GM21528 (cell line): ENCODE data around the gene IL17RA.

Source experiments
- ATAC-seq: cut with Tn5 transposase; IDR thresholded peaks from one replicate; pipeline ENCODE4 v1.9.1; 2021; ENCODE audit warnings: mild to moderate bottlenecking, moderate library complexity; ENCODE audit not compliant: unreplicated experiment, low FRiP score

The IL17RA gene, protein sequence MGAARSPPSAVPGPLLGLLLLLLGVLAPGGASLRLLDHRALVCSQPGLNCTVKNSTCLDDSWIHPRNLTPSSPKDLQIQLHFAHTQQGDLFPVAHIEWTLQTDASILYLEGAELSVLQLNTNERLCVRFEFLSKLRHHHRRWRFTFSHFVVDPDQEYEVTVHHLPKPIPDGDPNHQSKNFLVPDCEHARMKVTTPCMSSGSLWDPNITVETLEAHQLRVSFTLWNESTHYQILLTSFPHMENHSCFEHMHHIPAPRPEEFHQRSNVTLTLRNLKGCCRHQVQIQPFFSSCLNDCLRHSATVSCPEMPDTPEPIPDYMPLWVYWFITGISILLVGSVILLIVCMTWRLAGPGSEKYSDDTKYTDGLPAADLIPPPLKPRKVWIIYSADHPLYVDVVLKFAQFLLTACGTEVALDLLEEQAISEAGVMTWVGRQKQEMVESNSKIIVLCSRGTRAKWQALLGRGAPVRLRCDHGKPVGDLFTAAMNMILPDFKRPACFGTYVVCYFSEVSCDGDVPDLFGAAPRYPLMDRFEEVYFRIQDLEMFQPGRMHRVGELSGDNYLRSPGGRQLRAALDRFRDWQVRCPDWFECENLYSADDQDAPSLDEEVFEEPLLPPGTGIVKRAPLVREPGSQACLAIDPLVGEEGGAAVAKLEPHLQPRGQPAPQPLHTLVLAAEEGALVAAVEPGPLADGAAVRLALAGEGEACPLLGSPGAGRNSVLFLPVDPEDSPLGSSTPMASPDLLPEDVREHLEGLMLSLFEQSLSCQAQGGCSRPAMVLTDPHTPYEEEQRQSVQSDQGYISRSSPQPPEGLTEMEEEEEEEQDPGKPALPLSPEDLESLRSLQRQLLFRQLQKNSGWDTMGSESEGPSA

DNA sequence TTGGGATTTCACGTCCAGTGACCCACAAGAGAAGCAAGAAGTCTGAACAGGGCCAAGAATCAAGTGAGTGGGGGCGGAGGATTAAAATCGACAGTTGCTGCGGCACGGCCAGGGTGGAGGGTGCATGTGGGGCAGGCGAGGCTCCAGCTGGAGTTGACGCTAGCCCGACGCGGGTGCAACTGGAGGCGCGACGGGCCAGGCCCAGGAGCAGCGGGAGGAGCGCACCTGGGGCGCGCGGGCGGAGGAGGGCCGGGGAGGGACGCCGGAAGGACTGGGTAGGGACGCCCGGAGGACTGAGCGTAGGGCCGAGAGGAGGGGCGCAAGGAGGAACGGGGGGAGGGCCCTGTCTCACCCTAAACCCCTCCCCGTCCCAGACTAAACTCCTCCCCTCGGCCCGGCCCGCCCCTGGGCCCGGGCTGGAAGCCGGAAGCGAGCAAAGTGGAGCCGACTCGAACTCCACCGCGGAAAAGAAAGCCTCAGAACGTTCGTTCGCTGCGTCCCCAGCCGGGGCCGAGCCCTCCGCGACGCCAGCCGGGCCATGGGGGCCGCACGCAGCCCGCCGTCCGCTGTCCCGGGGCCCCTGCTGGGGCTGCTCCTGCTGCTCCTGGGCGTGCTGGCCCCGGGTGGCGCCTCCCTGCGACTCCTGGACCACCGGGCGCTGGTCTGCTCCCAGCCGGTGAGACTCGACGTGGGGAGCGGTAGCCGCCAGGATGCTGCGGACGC is at the start of gene IL17RA:
Gene IL17RA, plus strand, starts transcription at position 447 of the 723 bp plus-strand sequence. Its CDS starts 92 bp downstream, at position 539.
- ATAC-seq: peak; percentile 85

DNA sequence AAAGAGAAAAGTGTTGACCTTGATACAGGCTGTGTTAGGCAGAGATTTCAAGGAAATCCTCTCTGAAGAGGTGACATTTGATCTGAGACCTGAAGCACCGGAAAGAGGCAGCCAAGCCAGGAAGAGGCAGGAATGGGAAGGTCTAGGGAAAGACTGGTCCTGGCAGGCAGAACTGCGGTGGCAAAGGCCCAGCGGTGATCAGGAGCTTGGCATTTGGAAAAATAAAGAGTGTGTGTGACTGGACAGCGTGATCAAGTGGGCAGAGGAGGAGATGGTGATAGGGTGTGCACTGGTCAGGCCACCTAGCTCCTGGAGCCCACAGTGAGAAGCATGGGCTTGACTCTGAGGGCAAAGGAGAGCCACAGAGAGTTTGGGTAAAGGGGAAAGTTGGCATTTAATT is 49.6 kb upstream of the IL17RA start:
- no peak for ATAC-seq

DNA sequence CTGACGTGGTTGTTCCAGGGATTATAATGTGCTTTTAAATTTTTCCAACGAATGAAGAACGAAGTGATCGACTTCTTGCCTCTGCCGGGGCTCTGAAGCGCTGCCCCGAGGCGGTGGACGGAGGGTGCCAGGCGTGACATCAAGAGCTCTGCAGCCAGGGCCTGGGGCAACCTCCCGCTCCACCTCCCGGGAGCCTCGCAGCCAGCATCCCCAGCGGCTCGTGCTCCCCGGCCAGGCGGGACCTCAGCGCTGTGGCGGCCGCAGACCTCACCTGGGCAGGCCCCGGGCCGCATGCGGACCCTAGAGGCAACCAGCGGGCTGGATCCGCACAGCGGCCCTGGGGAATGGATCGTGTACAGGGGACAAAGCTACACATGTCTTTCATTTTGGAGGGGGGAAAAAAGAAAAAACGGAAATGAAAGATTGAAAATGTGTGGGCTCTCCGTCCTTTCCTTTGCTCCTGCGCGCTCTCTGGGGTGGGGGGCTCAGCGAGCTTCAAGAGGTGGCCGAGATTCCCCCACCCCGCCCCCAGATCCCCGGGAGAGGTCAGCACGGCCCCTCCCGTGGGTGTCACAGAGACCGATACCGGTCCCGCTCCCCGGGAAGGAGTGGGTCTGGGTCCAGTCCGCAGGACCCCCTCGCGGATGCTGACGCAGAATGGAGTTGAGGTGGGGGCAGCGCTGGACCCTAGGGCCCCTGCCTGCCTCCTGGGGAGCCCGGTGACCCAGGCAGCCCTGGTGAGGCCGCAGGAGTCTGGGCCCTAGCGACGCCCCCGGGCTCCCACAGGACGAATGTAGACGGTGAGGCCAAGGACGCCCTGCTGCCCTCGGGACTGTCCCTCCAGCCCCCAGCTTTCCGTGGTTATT is 48.6 kb upstream of the IL17RA start:
- ATAC-seq: peak; percentile 29

DNA sequence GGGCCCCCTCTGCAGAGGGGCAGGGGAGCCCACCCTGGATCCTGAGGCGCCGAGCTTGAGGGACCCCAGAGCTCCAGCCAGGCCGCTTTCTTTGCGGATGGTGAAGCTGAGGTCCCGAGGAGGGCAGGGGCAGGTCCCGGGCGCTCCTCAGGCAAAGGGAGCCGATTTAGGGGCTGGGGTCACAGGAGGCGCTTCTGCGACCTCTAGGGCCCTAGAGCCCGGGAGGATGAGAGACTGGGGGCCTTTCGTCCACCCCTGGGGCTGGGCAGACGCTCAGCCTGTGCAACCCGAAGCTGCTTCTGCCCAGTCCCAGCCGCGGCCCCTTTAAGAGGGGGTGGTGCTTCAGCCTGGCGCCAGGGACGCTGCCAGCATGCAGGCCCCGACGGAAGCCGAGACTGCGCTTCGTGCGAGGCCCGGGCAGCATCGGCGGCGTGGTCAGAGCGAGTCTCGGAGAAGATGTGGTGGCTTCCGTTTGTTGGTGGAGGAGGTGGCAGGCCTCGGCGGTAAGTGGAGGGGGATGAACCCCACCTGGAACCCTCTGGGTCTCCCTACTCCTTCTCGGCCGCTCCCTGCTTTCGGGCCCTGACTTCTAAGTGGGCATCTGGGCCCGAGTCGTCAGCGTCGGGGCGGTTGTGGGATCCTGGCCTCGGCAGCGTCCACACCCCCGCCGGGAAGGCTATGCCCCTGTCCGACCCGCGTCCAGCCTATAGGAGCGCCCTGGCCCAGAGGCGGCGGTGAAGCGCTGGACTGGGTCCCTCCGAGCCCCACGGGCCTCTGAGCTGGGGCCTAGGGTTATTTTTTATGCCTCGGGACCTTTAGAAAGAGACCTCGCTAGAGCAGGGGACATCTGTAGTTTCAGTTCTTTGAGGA is 47.7 kb upstream of the IL17RA start:
- peak; percentile 49 for ATAC-seq

DNA sequence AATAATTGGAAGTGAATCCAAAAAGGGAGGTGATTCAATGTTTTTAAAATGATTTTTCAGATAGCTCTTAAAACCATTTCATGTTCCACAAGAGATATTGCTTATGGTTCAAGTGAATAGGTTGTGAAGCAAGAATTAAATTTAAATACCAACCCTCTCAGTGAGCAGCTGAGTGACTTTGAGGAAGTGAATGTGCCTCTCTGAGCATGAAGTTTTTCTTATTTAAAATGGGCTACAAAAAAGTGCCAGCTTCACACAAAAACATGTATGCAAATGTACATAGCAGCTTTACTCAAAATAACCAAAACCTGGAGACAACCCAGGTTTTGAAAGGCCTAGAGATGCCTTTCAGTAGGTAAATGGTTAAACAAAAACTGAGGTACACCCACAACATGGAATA is 41.3 kb upstream of the IL17RA start:
- ATAC-seq: no peak

DNA sequence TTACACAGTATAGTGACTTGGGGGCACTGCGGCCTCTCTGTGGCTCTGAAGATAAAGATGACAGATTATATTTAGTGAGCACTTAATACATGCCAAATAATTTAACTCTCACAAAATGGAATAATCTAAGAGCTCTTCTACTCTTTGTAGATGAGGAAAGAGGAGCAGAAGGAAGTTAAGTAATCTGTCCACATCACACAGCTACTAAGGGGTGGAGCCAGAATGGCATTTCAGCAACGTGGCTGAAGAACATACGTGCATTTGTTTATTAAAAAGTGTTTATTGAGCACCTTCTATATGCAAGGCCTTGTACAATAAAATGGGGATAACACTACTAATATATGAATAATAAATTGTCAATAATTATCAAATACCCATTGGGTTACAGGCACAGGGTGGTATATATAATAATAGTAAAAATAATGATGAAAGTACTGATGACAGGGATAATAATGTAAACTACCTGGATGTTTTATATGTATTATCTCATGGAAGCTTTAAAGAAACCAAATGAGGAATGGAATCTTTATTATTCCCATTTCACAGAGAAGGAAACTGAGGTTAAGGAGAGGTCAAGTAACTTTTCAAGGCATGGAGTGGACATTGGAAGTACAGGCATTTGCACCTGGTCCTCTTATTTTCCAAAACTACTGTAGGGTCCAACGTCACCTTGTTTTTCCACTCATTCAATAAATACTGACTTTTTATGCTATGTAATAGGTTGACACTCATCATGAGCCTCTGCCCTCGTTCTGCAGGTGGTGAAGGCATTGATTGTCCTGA is 38.0 kb upstream of the IL17RA start:
- ATAC-seq: no peak

DNA sequence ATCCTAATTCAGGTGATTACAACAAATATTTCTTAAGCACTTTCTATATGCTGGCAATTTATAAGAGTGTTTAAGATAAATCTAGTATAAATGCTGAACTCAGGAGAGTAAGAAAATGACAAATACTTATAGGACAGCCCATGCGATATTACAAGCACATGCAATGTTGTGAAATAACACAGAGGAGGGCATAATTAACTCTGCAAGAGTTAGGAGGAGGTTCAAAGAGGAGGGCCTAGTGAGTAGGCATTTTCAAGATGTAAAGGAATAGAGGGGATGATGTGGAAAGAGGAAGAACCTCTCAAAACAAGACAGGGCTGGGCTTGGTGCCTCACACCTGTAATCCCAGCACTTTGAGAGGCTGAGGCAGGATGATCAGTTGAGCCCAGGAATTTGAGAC is 37.1 kb upstream of the IL17RA start:
- ATAC-seq: no peak

DNA sequence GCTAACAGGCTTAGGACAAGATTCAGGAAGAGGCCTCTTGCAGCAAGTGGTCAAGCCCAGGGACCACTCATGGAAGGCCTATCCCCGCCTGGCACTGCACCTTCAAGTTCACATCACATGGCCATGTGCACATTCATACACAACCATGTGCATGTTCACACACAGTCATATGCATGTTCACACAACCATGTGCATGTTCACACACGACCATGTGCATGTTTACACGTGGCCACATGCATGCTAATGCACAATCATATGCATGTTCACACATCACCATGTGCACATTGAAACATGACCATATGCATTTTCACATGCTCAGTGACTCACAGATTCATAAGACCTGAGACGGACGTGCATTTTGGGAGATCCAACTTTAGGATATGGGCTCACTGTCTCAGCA is 28.7 kb upstream of the IL17RA start:
- no peak for ATAC-seq

DNA sequence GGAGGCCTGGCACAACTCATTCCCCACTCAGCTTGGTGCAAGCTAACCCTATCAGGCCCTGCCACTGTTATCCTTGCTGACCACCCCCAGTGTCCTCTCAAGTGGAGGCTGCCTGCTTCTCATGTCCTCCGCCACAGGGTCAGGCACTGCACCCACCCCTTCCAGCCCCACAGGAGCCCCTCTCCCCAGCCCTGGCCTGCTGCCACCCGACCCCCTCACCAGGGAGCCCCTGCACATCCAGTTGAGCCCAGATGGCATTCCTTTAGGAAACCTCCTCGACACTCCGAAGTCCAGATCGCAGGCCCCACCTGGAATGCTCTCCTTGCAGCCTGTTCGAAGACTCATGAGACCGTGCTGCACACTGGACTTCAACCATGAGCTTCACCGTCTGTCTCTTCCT is 28.0 kb upstream of the IL17RA start:
- ATAC-seq: no peak

DNA sequence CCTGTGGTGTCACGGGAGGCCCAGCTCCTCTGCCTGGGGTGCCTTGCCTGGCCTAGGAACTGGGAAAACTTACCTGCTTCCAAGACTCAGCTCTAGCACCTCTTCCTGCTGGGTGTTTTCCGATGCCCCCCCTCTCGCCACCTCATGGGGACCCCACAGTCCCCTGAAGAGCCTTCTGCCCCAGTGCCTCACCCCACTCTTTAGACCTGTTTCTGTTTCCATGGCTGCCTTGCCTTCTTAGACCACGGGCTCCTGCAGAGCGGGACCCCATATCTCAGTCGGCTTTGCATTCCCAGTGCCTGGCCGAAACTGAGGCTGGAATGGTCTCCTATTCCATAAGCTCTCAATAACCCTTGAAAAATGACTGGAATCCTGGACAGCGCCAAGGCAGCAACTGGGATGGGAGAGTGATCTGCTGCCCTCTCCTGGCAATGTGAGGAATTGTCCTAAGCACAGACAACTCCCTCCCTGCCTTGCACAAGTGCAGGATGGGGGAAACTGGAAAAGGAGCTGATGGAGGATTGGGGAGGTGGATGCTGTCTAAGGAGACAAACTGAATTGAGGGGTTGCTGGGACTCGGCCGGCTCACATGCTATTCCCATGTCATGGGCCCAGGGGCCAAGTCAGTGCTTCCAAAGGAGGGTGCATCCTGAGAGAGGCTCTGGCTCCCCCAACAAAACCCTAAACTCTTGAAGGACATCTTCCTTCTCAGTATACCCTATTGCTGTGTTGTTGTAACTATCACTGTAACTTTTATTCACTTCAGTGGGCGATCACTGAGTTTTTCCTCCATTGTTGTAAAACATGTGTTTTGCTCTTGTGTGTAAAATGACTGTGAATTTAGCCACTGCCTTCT is 26.6 kb upstream of the IL17RA start:
- no peak for ATAC-seq

DNA sequence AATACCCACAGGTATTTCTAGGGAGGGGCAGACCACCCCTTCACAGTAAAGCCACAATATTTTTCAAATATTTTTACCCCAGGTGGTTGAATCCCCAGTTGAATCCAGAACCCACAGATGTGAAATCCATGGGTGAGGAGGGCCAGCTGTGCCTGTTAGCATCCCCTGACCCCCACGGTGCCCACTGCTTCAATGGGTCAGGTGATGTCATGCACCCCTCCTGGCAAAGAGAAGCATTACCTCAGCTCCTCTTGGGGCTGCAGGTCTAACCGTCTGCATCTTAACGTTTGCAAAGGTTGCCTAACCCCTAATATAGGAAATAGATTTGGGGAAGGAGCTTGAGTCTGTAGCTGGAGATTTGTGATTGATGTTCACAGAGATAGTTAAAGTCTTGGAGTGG is 24.7 kb upstream of the IL17RA start:
- no peak for ATAC-seq

DNA sequence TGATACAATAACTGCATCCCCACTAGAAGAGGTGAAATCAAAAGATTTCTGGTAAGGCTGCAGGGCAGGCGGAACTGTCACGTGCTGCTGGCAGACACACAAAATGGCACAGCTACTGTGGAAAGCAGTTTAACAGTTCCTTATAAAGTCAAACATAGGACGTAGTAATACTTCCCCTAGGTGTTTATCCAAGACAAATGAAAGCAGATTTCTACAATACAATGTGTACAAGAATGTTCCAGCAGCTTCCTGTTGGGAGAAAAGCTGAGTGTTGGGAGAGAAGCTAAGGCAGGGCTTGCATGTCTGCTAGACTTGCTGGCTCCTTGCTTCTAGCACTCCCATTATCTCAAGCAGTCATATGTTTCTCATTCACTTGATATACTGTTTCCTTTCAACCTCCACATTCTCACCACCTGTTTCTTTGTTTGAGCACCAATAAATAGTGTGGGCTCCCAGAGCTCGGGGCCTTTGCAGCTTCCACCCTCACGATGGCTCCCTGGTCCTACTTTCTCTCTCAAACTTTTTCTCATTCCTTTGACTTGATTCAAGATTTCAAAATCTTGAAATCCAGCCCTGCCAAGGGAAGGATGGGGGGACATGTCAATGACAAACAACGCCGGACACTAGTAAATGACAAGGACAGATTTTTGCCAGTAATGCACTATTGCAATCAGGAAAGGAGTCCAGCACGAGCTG is 21.2 kb upstream of the IL17RA start:
- no peak for ATAC-seq

DNA sequence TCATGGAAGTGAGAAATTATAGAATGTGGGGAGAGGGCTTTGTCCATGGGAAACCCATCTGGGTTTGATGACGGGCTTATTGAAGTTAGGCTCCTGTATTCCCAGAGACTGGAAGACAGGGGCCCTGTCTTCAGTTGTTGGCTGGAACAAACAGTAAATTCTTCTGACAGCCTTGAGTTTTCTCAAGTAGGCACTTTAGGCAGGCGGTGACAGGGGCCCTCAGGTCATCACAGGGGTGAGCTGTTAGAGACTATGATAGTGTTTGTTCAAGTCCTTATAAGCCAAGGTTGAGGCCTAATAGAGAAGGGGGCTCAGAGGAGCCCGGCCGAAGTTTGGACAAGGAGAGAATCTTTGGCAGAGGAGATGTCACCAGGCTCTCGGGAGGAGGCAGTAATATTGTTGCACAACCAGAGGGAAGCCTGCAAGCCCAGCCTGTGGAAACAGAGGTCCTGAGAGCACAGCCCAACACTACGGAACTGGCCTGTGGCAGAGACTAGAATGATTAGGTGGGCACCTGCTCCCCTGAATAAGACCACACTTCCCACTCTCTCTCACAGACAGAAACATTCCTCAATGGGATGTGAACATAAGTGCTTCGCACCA is 20.2 kb upstream of the IL17RA start:
- ATAC-seq: no peak

DNA sequence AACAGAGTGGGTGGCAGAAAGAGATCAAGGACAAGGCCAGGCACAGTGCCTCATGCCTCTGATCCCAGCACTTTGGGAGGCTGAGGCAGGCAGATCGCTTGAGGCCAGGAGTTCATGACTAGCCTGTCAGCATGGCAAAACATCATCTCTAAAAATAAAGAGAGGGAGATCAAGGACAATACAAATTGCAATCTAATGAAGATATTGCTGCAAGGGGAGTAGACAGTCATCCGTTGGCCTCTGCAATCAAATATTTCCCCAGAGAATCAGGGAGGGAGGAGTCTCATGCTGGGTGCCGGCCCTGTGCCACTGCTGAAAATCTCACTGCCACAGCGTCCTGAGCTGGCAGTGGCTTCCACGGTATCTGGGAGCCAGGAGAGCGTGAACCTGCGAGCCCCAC is 19.4 kb upstream of the IL17RA start:
- no peak for ATAC-seq

DNA sequence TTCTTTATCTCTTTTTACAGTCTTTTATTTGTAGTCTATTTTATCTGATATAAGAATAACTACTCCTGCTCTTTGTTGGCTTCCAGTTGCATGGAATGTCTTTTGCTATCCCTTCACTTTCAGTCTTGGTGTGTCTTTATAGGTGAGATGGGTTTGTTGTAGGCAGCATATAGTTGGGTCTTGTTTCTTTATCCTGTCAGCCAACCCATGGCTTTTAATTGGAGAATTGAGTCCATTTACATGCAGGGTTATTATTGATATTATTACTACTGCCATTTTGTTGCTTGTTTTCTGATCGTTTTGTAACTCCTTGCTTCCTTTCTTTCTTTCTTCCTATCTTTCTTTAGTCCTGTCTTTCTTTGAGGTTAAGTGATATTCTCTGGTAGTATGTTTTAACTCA is 11.9 kb upstream of the IL17RA start:
- no peak for ATAC-seq

DNA sequence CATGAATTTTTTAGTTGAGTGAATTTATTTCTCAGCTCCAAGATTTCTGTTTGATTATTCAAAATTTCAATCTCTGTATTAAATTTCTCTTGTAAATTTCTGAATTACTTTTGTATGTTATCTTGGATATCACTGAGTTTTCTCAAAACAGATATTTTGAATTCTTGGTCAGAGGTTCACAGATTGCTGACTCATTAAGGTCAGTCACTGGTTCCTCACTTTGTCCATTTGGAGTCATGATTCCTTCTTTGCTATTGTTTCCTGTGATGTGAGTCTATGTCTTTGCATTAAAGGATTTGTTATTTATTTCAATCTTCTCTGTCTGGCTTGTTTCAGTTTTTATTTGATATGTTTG is 10.2 kb upstream of the IL17RA start:
- ATAC-seq: no peak

DNA sequence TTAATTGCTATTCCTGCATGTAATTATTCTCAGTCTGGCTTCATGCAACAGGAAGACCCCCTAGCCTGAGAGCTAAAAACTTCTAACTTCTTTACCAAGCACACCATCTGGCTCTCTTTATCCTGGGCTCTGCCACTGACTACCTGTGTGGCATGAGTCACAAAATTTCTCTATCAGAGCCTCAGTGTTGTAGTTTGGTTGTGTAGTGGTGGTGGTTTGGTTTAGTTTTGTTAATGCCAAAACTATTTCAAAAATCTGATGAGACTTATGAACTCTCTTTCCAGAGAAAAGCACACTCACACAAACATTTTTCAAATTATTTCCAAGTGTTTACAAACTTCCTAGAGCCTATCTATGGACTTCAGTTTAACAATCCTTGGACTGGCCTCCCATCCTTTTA is 7.5 kb upstream of the IL17RA start:
- ATAC-seq: no peak
